Stimulated activated CD4-positive, alpha-beta T cell treated with anti-CD3 and anti-CD28 coated beads, Interleukin-12 subunit alpha, Interleukin-12 subunit beta, amount 100 ng/mL, for 4 hours (primary cell): ENCODE measurements around the gene MARCKSL1.

Experiments
- DNase-seq: peaks from one replicate; pipeline ENCODE4 v3.0.0-alpha.2; 2020

Gene MARCKSL1

GRCh38 chr1:32352831-32353383 is 16.9 kb upstream of the MARCKSL1 start:
- DNase-seq: no peak

- no peak for DNase-seq
Observed at GRCh38 chr1:32352239-32352745, 16.3 kb upstream of the MARCKSL1 start.

GRCh38 chr1:32351399-32352238 is 15.6 kb upstream of the MARCKSL1 start:
- DNase-seq: peak; percentile 92

GRCh38 chr1:32350785-32351398 is 14.9 kb upstream of the MARCKSL1 start:
- DNase-seq: peak; percentile 79

GRCh38 chr1:32349211-32349708 is 13.2 kb upstream of the MARCKSL1 start:
- no peak for DNase-seq

- no peak for DNase-seq
Observed at GRCh38 chr1:32346532-32347157, 10.6 kb upstream of the MARCKSL1 start.

- DNase-seq: no peak
Observed at GRCh38 chr1:32345289-32345827, 9.3 kb upstream of the MARCKSL1 start.

GRCh38 chr1:32342704-32343103 is 6.7 kb upstream of the MARCKSL1 start:
- DNase-seq: no peak

GRCh38 chr1:32341971-32342370 is 5.9 kb upstream of the MARCKSL1 start:
- no peak for DNase-seq

- no peak for DNase-seq
Observed at GRCh38 chr1:32341186-32341757, 5.2 kb upstream of the MARCKSL1 start.

- DNase-seq: peak; percentile 36
Observed at GRCh38 chr1:32339363-32339978, 3.4 kb upstream of the MARCKSL1 start.

GRCh38 chr1:32338637-32339145 is 2.7 kb upstream of the MARCKSL1 start:
- no peak for DNase-seq

GRCh38 chr1:32337855-32338636 is 2.0 kb upstream of the MARCKSL1 start:
- no peak for DNase-seq

GRCh38 chr1:32336963-32337675 is 1.1 kb upstream of the MARCKSL1 start:
- DNase-seq: peak; percentile 32

GRCh38 chr1:32336591-32336932 is 529 bp upstream of the MARCKSL1 start:
- no peak for DNase-seq

- no peak for DNase-seq
Observed at GRCh38 chr1:32335535-32335789, 571 bp downstream of the MARCKSL1 start.

- DNase-seq: peak; percentile 61
Observed at GRCh38 chr1:32334864-32335534, 1.0 kb downstream of the MARCKSL1 start.

- DNase-seq: no peak
Observed at GRCh38 chr1:32334274-32334861, 1.7 kb downstream of the MARCKSL1 start.

GRCh38 chr1:32333251-32333963 is 2.6 kb downstream of the MARCKSL1 start:
- DNase-seq: no peak
